ENCODE results near the gene RELA. TPM values are rescaled to one million over a fixed set of nuclear protein-coding genes. Genes with fewer than 3 reads are reported as not detected.

RELA gene
- 10.7 and 19.0 TPM in 2 replicates for total RNA-seq

GRCh38 chr11:65662799-65663638 lies at the start of gene RELA:
RELA (minus strand) TSS chr11:65662916; CDS start chr11:65662832, 84 bp downstream.

GRCh38 chr11:65711785-65712632 lies 49.3 kb upstream of the RELA start, which contains the start of gene KAT5:
KAT5 (plus strand) TSS chr11:65712252; CDS start chr11:65712268, 16 bp downstream.

GRCh38 chr11:65637794-65638419 lies 24.8 kb downstream of the RELA start, which contains the start of gene SIPA1:
SIPA1 (plus strand) TSS chr11:65638101; CDS start chr11:65640922, 2,821 bp downstream.

GRCh38 chr11:65615229-65615949 lies 47.3 kb downstream of the RELA start, which contains the start of gene PCNX3:
PCNX3 (plus strand) TSS chr11:65615776; CDS start chr11:65616312, 536 bp downstream.

Other genes starting within 250 kb of the RELA start
- 49.2 and 67.4 TPM in 2 replicates for gene NEAT1, start 240.1 kb downstream of the RELA start, total RNA-seq
- 4,567 and 7,714 TPM in 2 replicates for gene MALAT1, start 163.9 kb downstream of the RELA start, total RNA-seq
- 58.4 and 75.9 TPM in 2 replicates for gene SCYL1, start 137.8 kb downstream of the RELA start, total RNA-seq
- 19.8 and 39.0 TPM in 2 replicates for gene LTBP3, start 104.6 kb downstream of the RELA start, total RNA-seq
- 63.3 and 88.9 TPM in 2 replicates for gene ZNRD2, start 92.4 kb downstream of the RELA start, total RNA-seq
- gene FAM89B, start 90.4 kb downstream of the RELA start, total RNA-seq, result 12.1 and 17.6 TPM in 2 replicates
- 60.1 and 66.3 TPM in 2 replicates for gene EHBP1L1, start 86.9 kb downstream of the RELA start, total RNA-seq
- 0.48 and 3.2 TPM in 2 replicates for gene KCNK7, start 67.1 kb downstream of the RELA start, total RNA-seq
- gene MAP3K11, start 48.7 kb downstream of the RELA start, total RNA-seq, result 15.6 and 33.7 TPM in 2 replicates
- 11.3 and 15.4 TPM in 2 replicates for gene PCNX3, start 47.1 kb downstream of the RELA start, total RNA-seq
- gene SIPA1, start 24.8 kb downstream of the RELA start, total RNA-seq, result 20.2 and 22.8 TPM in 2 replicates
- 33.0 and 43.6 TPM in 2 replicates for gene KAT5, start 49.3 kb upstream of the RELA start, total RNA-seq
- 13.9 and 42.2 TPM in 2 replicates for gene RNASEH2C, start 57.9 kb upstream of the RELA start, total RNA-seq
- 11.7 and 23.4 TPM in 2 replicates for gene AP5B1, start 118.1 kb upstream of the RELA start, total RNA-seq
- gene OVOL1, start 124.1 kb upstream of the RELA start, total RNA-seq, result 8.1 and 61.7 TPM in 2 replicates
- 0.24 and 0.43 TPM in 2 replicates for gene SNX32, start 171.0 kb upstream of the RELA start, total RNA-seq
- gene CFL1, start 195.3 kb upstream of the RELA start, total RNA-seq, result 598 and 942 TPM in 2 replicates
- gene MUS81, start 197.5 kb upstream of the RELA start, total RNA-seq, result 49.4 and 60.2 TPM in 2 replicates
- gene EFEMP2, start 209.9 kb upstream of the RELA start, total RNA-seq, result 5.3 and 10.4 TPM in 2 replicates
- gene CTSW, start 216.9 kb upstream of the RELA start, total RNA-seq, result not detected in 2 replicates
- 159 and 174 TPM in 2 replicates for gene FIBP, start 225.6 kb upstream of the RELA start, total RNA-seq
- 40.7 and 53.5 TPM in 2 replicates for gene CCDC85B, start 227.8 kb upstream of the RELA start, total RNA-seq
- gene FOSL1, start 237.5 kb upstream of the RELA start, total RNA-seq, result 7.0 and 33.3 TPM in 2 replicates